GM12878 (cell line): ENCODE results near the gene FAM110A. TPM values are rescaled to one million over a fixed set of nuclear protein-coding genes. Genes with fewer than 3 reads are reported as not detected.

ENCODE experiments used
- ATAC-seq: fragments of 200-7000 bp; cut with Tn5 transposase; 3 replicates; pipeline ENCODE4 v1.9.1; 2020; ENCODE audit warnings: mild to moderate bottlenecking, moderate library complexity
- BruUV-seq: library from RNA; stranded (reverse); fragments of 400-500 nt; replicated peaks from 2 replicates; lab custom pipeline; 2021; lab: Mats Ljungman, UMichigan
- CTCF ChIA-PET: fragments of 300-600 bp; sonication (Branson Sonifier 250); formaldehyde crosslinking; extraction: SDS; loops from one replicate; lab custom pipeline; 2021; ENCODE audit warnings: inconsistent platforms; lab: Yijun Ruan, JAX
- POLR2A ChIA-PET: fragments of 350-600 bp; formaldehyde crosslinking; extraction: SDS; loops from one replicate; lab custom pipeline; 2021; ENCODE audit warnings: inconsistent platforms; lab: Charles Lee
- RAD21 ChIA-PET: fragments of 300-600 bp; sonication (Branson Sonifier 250); formaldehyde crosslinking; loops from one replicate; lab custom pipeline; 2023; ENCODE audit warnings: antibody characterized with exemption; ENCODE audit not compliant: unreplicated experiment; lab: Charles Lee
- SMC1A ChIA-PET: fragments of 300-600 bp; sonication (Branson Sonifier 250); formaldehyde crosslinking; loops from one replicate; lab custom pipeline; 2023; ENCODE audit not compliant: unreplicated experiment, uncharacterized antibody; lab: Charles Lee
- DNase-seq: peaks from one replicate; pipeline ENCODE4 v3.0.0-alpha.2; 2011; ENCODE audit warnings: low read depth, low spot score
- FAIRE-seq: peaks from 3 replicates; lab custom pipeline; 2011; peaks lifted over from hg19 to GRCh38; lab: Jason Lieb, UNC
- H2AFZ ChIP-seq: 2 replicates; pipeline ENCODE4 v1.6.0; 2011; ENCODE audit warnings: low read depth, low read length, control low read depth; ENCODE audit not compliant: control insufficient read depth
- H3K27ac ChIP-seq: 2 replicates; pipeline ENCODE4 v1.5.1; 2011; ENCODE audit warnings: control low read depth; ENCODE audit not compliant: control insufficient read depth, insufficient read depth
- H3K27me3 ChIP-seq, 2 experiments: replicated peaks in 1 of 2; 2 replicates each; pipeline versions ENCODE4 v1.6.0 to v1.6.1; 2011; ENCODE audit warnings: low read length in 1 of 2; ENCODE audit not compliant: control insufficient read depth in 2 of 2, insufficient read depth in 2 of 2
- H3K36me3 ChIP-seq, 2 experiments: 2 replicates each; pipeline ENCODE4 v1.5.1; 2011; ENCODE audit warnings: low read length in 1 of 2; ENCODE audit not compliant: control insufficient read depth in 2 of 2, insufficient read depth in 2 of 2
- H3K4me1 ChIP-seq: 2 replicates; pipeline ENCODE4 v1.6.1; 2011; ENCODE audit warnings: mild to moderate bottlenecking, low read length, moderate library complexity, mixed read lengths; ENCODE audit not compliant: control insufficient read depth, insufficient read depth
- H3K4me2 ChIP-seq: 2 replicates; pipeline ENCODE4 v1.6.0; 2011; ENCODE audit warnings: control low read depth; ENCODE audit not compliant: control insufficient read depth, insufficient read depth
- H3K4me3 ChIP-seq: fragments of 200-600 bp; sonication (generic); 2 replicates; pipeline ENCODE4 v1.5.1; 2016
- H3K79me2 ChIP-seq: 2 replicates; pipeline ENCODE4 v1.6.0; 2011; ENCODE audit warnings: low read length; ENCODE audit not compliant: control insufficient read depth, insufficient read depth
- H3K9ac ChIP-seq: 2 replicates; pipeline ENCODE4 v1.8.0; 2011; ENCODE audit warnings: low read length, control low read depth, mixed read lengths; ENCODE audit not compliant: control insufficient read depth, insufficient read depth
- H3K9me3 ChIP-seq: replicated peaks from 3 replicates; pipeline ENCODE4 v1.5.1; 2011; ENCODE audit warnings: mild to moderate bottlenecking, low read length; ENCODE audit not compliant: control insufficient read depth, insufficient read depth
- H4K20me1 ChIP-seq: 2 replicates; pipeline ENCODE4 v1.6.0; 2011; ENCODE audit not compliant: control insufficient read depth, insufficient read depth
- BHLHE40 ChIP-seq, 2 experiments: fragments of 450-650 bp in 1 of 2; IDR thresholded peaks; 2 replicates each; pipeline ENCODE4 v1.6.1; 2011 to 2017; ENCODE audit warnings: low read depth in 2 of 2, borderline replicate concordance in 1 of 2, improper control_type of control experiment in 1 of 2, low read length in 1 of 2, mild to moderate bottlenecking in 1 of 2
- CREM ChIP-seq: IDR thresholded peaks from 2 replicates; pipeline ENCODE4 v1.6.1; 2014; ENCODE audit warnings: antibody characterized with exemption, low read depth
- EGR1 ChIP-seq, 2 experiments: IDR thresholded peaks; 1 replicate in 1 of 2; 2 replicates in 1 of 2; pipeline ENCODE4 v1.6.1; 2011 to 2012; ENCODE audit warnings: low read depth in 2 of 2, low read length in 2 of 2, borderline replicate concordance in 1 of 2, mild to moderate bottlenecking in 1 of 2, moderate library complexity in 1 of 2
- SRF ChIP-seq, 2 experiments: IDR thresholded peaks; 2 replicates each; pipeline ENCODE4 v1.6.1; 2011; ENCODE audit warnings: low read depth in 2 of 2, low read length in 2 of 2, mild to moderate bottlenecking in 1 of 2, moderate library complexity in 1 of 2
- YBX1 ChIP-seq: fragments of 450-650 bp; IDR thresholded peaks from 2 replicates; pipeline ENCODE4 v1.6.1; 2016; ENCODE audit warnings: antibody characterized with exemption
- ZNF384 ChIP-seq: IDR thresholded peaks from 2 replicates; pipeline ENCODE4 v1.6.1; 2012; ENCODE audit warnings: low read depth, mild to moderate bottlenecking, low read length, improper control_type of control experiment, borderline replicate concordance
- WGBS: methylation state at CpG from one replicate; pipeline ENCODE4 v1.1.6; 2016; ENCODE audit warnings: low lambda C conversion rate; ENCODE audit not compliant: insufficient replicate concordance, insufficient coverage; ENCODE audit errors: missing lambda C conversion rate; 5-methylcytosine and 5-hydroxymethylcytosine counted together
- in situ Hi-C: fragments of 300-500 bp; cut with MboI; formaldehyde crosslinking; loops from 9 replicates; pipeline ENCODE4 v1.14.3; 2018; ENCODE audit warnings: mixed read lengths
- intact Hi-C: fragments of 100-400 bp; cut with micrococcal nuclease; formaldehyde crosslinking; loops from one replicate; pipeline ENCODE4 v1.14.2; 2022; ENCODE audit not compliant: unreplicated experiment
- polyA plus RNA-seq, 11 experiments: library from polyadenylated mRNA; depleted of rRNA in 4 of 11; unstranded in 6 of 11; stranded (reverse) in 5 of 11; fragments of >200 nt; fragmentation: Nextera tagmentation in 4 of 11; fragmentation: Illumina TruSeq in 1 of 11; extraction: Ambion mirVana in 4 of 11; extraction: Trizol in 1 of 11; gene quantifications; 1 replicate in 1 of 11; 2 replicates in 10 of 11; pipeline versions ENCODE4 v1.2.1 to v1.2.3, GENCODE V29; 2011 to 2016; ENCODE audit warnings: inconsistent platforms in 2 of 11, missing spikeins in 2 of 11, low read depth in 1 of 11
- total RNA-seq, 4 experiments: library from RNA; depleted of rRNA in 3 of 4; stranded (reverse); fragments of >200 nt in 3 of 4; fragmentation: Illumina TruSeq in 1 of 4; extraction: Trizol in 1 of 4; gene quantifications; 2 replicates each; pipeline versions ENCODE4 v1.2.1 to v1.2.3, GENCODE V29; 2013 to 2021

Gene FAM110A
- total and polyA plus RNA-seq, 10 of the 15 experiments (the other 5 are each of a cell fraction or from before 2014, with no cell fraction given) = 1.1 to 14.8 (median 7.4) TPM

GRCh38 chr20:844473-845225, 11.1 kb downstream of the FAM110A start:
- no TSS peak for BruUV-seq
- DNase-seq (peak; percentile 45), FAIRE-seq (peak; percentile 91), ATAC-seq (peak; percentile 98)
- Histone ChIP-seq H2AFZ (peak overlapping the region; percentile 51), H3K4me1 (peaks cover 36% of the 10 kb centered on the region), H3K9me3 (no peaks in the 10 kb centered on the region), H3K36me3 (peaks cover 0 to 5% of the 10 kb centered on the region in 2 experiments; a peak in 2 of 4 replicates), H3K79me2 (no peaks in the 10 kb centered on the region; the same call in 1 of the 2 replicates), H3K9ac (peak overlapping the region; percentile 27; the same call in 1 of the 2 replicates), H3K27ac (no peak overlapping the region; the same call in 1 of the 2 replicates), H3K27me3 (no peaks in the 10 kb centered on the region), H3K4me3 (peak overlapping the region; percentile 68), H3K4me2 (peak overlapping the region; percentile 94), H4K20me1 (no peaks in the 10 kb centered on the region)
- TF ChIP-seq CREM (0 out of 2 replicates have a peak, but pooled peaks have one; percentile 18), YBX1 (no peak), EGR1 (IDR thresholded peaks at IDR 0.05; ENCODE audit: borderline replicate concordance in 1 of 2, low read depth in 2 of 2, low read length in 2 of 2) (peak in 1 of 2 experiments; percentile 75; a peak in 1 of 3 replicates), ZNF384 (peak; percentile 81), BHLHE40 (IDR thresholded peaks at IDR 0.05; ENCODE audit: borderline replicate concordance in 1 of 2, low read depth in 2 of 2, low read length in 1 of 2) (peak in 1 of 2 experiments; percentile 9; a peak in 1 of 4 replicates), SRF (IDR thresholded peaks at IDR 0.05; ENCODE audit: low read depth in 2 of 2, low read length in 2 of 2) (no peak)
- WGBS = 22% methylated on average over 39 of the region's 47 CpGs
- in situ Hi-C loops (no loop called here), intact Hi-C loops (no loop called here)
- ChIA-PET CTCF (no interaction called here), POLR2A (interaction anchor here (2.5 kb wide), 1 partner anchor 11 kb away, joined by 13 read pairs; the partner anchor contains the start of gene FAM110A), RAD21 (interaction anchor here (0.6 to 2.5 kb wide), 2 partner anchors 11 to 798 kb away, joined by 3 to 16 read pairs; partner anchors contain the start of gene FAM110A), SMC1A (no interaction called here)
